ENCODE results near the gene SOX6.

The SOX6 gene

GRCh38 chr11:16191212-16191867 lies 165.0 kb downstream of the SOX6 start:
- DNase-seq (ENCODE audit: low read depth in 2 of 2) = no peak

GRCh38 chr11:16186680-16187079 lies 169.7 kb downstream of the SOX6 start:
- DNase-seq (ENCODE audit: low read depth in 2 of 2) = no peak

- DNase-seq (ENCODE audit: low read depth in 2 of 2) = no peak
Observed at GRCh38 chr11:16185042-16185441, 171.3 kb downstream of the SOX6 start.

- DNase-seq (ENCODE audit: low read depth in 2 of 2) = no peak
Observed at GRCh38 chr11:16184588-16184987, 171.8 kb downstream of the SOX6 start.

- no peak for DNase-seq (ENCODE audit: low read depth in 2 of 2)
Observed at GRCh38 chr11:16182553-16182952, 173.8 kb downstream of the SOX6 start.

- no peak for DNase-seq (ENCODE audit: low read depth in 2 of 2)
Observed at GRCh38 chr11:16180868-16181267, 175.5 kb downstream of the SOX6 start.

- no peak for DNase-seq (ENCODE audit: low read depth in 2 of 2)
Observed at GRCh38 chr11:16179676-16180075, 176.7 kb downstream of the SOX6 start.

- DNase-seq (ENCODE audit: low read depth in 2 of 2) = no peak
Observed at GRCh38 chr11:16178273-16178672, 178.1 kb downstream of the SOX6 start.

- DNase-seq (ENCODE audit: low read depth in 2 of 2) = no peak
Observed at GRCh38 chr11:16177688-16178087, 178.7 kb downstream of the SOX6 start.

- no peak for DNase-seq (ENCODE audit: low read depth in 2 of 2)
Observed at GRCh38 chr11:16173798-16174197, 182.5 kb downstream of the SOX6 start.

GRCh38 chr11:16171882-16172281 lies 184.5 kb downstream of the SOX6 start:
- DNase-seq (ENCODE audit: low read depth in 2 of 2) = no peak

GRCh38 chr11:16169956-16170847 lies 186.1 kb downstream of the SOX6 start:
- no peak for DNase-seq (ENCODE audit: low read depth in 2 of 2)

- DNase-seq (ENCODE audit: low read depth in 2 of 2) = no peak
Observed at GRCh38 chr11:16169541-16169940, 186.8 kb downstream of the SOX6 start.

- no peak for DNase-seq (ENCODE audit: low read depth in 2 of 2)
Observed at GRCh38 chr11:16167706-16168487, 188.4 kb downstream of the SOX6 start.

GRCh38 chr11:16166571-16166970 lies 189.8 kb downstream of the SOX6 start:
- DNase-seq (ENCODE audit: low read depth in 2 of 2) = no peak

- DNase-seq (ENCODE audit: low read depth in 2 of 2) = no peak
Observed at GRCh38 chr11:16160146-16160545, 196.2 kb downstream of the SOX6 start.

- no peak for DNase-seq (ENCODE audit: low read depth in 2 of 2)
Observed at GRCh38 chr11:16158426-16158994, 197.8 kb downstream of the SOX6 start.

- no peak for DNase-seq (ENCODE audit: low read depth in 2 of 2)
Observed at GRCh38 chr11:16157327-16157726, 199.0 kb downstream of the SOX6 start.

GRCh38 chr11:16155448-16155847 lies 200.9 kb downstream of the SOX6 start:
- no peak for DNase-seq (ENCODE audit: low read depth in 2 of 2)

- DNase-seq (ENCODE audit: low read depth in 2 of 2) = no peak
Observed at GRCh38 chr11:16154715-16155396, 201.5 kb downstream of the SOX6 start.

GRCh38 chr11:16153951-16154350 lies 202.4 kb downstream of the SOX6 start:
- no peak for DNase-seq (ENCODE audit: low read depth in 2 of 2)
